IMR-90 (cell line): ENCODE data around the gene TMEM144. TPM values are rescaled to one million over a fixed set of nuclear protein-coding genes. Genes with fewer than 3 reads are reported as not detected.

Experiments
- ATAC-seq: fragments of 200-7000 bp; cut with Tn5 transposase; 2 replicates; pipeline ENCODE4 v1.9.1; 2020; ENCODE audit warnings: low read depth, mild to moderate bottlenecking, moderate library complexity
- BruUV-seq: library from RNA; stranded (reverse); fragments of 400-500 nt; replicated peaks from 2 replicates; lab custom pipeline; 2021; lab: Mats Ljungman, UMichigan
- CTCF ChIA-PET: fragments of 300-600 bp; formaldehyde crosslinking; extraction: SDS; loops from one replicate; lab custom pipeline; 2021; ENCODE audit warnings: antibody characterized with exemption; lab: Yijun Ruan, JAX
- POLR2A ChIA-PET: fragments of 300-600 bp; sonication (Branson Sonifier 250); formaldehyde crosslinking; loops from one replicate; lab custom pipeline; 2022; ENCODE audit warnings: antibody characterized with exemption; ENCODE audit not compliant: unreplicated experiment; lab: Charles Lee
- DNase-seq: peaks from one replicate; pipeline ENCODE4 v3.0.0; 2013
- H2AFZ ChIP-seq: replicated peaks from 2 replicates; pipeline ENCODE3; 2013; ENCODE audit warnings: low read length, mild to moderate bottlenecking; ENCODE audit not compliant: poor library complexity
- H2AK5ac ChIP-seq: 2 replicates; pipeline ENCODE4 v1.6.1; 2013; ENCODE audit warnings: low read depth, low read length, inconsistent platforms
- H2AK9ac ChIP-seq: replicated peaks from 2 replicates; pipeline ENCODE3; 2013; ENCODE audit warnings: mild to moderate bottlenecking, low read depth, low read length, moderate library complexity; ENCODE audit not compliant: poor library complexity
- H2BK120ac ChIP-seq: 2 replicates; pipeline ENCODE4 v1.6.1; 2013; ENCODE audit warnings: low read depth, low read length, inconsistent platforms
- H2BK15ac ChIP-seq: 3 replicates; pipeline ENCODE4 v1.6.1; 2013; ENCODE audit warnings: low read depth, low read length, inconsistent platforms
- H2BK20ac ChIP-seq: 2 replicates; pipeline ENCODE4 v1.6.1; 2013; ENCODE audit warnings: low read depth, mild to moderate bottlenecking, inconsistent platforms, low read length, moderate library complexity
- H2BK5ac ChIP-seq: 2 replicates; pipeline ENCODE4 v1.6.1; 2013; ENCODE audit warnings: mild to moderate bottlenecking, low read depth, low read length, inconsistent platforms; ENCODE audit not compliant: poor library complexity, severe bottlenecking
- H3K14ac ChIP-seq: replicated peaks from 2 replicates; pipeline ENCODE4 v1.6.1; 2013; ENCODE audit warnings: low read depth, low read length, inconsistent platforms
- H3K18ac ChIP-seq: 2 replicates; pipeline ENCODE4 v1.6.1; 2013; ENCODE audit warnings: low read depth, low read length, control low read depth
- H3K23ac ChIP-seq: 2 replicates; pipeline ENCODE4 v1.6.1; 2013; ENCODE audit warnings: low read depth, low read length, inconsistent platforms
- H3K27ac ChIP-seq: 2 replicates; pipeline ENCODE4 v1.5.1; 2013; ENCODE audit warnings: mild to moderate bottlenecking, control low read depth, low read length; ENCODE audit not compliant: insufficient read depth
- H3K27me3 ChIP-seq: 2 replicates; pipeline ENCODE4 v1.6.1; 2013; ENCODE audit warnings: low read length; ENCODE audit not compliant: control insufficient read depth, insufficient read depth
- H3K36me3 ChIP-seq: 2 replicates; pipeline ENCODE4 v1.6.1; 2013; ENCODE audit warnings: low read length, mixed read lengths; ENCODE audit not compliant: control insufficient read depth, insufficient read depth
- H3K4ac ChIP-seq: 2 replicates; pipeline ENCODE4 v1.6.1; 2013; ENCODE audit warnings: low read depth, low read length, inconsistent platforms
- H3K4me1 ChIP-seq: 2 replicates; pipeline ENCODE4 v1.6.1; 2013; ENCODE audit warnings: low read length, mixed read lengths; ENCODE audit not compliant: control insufficient read depth, insufficient read depth
- H3K4me2 ChIP-seq: 2 replicates; pipeline ENCODE4 v1.6.1; 2013; ENCODE audit warnings: low read depth, mild to moderate bottlenecking, control low read depth, low read length, moderate library complexity
- H3K4me3 ChIP-seq: 2 replicates; pipeline ENCODE4 v1.5.1; 2013; ENCODE audit warnings: low read depth, mild to moderate bottlenecking, control low read depth, low read length, moderate library complexity; ENCODE audit not compliant: insufficient read depth
- H3K56ac ChIP-seq: 2 replicates; pipeline ENCODE4 v1.6.1; 2013; ENCODE audit warnings: low read length, inconsistent platforms; ENCODE audit not compliant: insufficient read depth; ENCODE audit errors: extremely low read depth
- H3K79me1 ChIP-seq, 2 experiments: 2 replicates each; pipeline ENCODE4 v1.6.1; 2013; ENCODE audit warnings: low read length in 2 of 2, inconsistent platforms in 1 of 2, low read depth in 1 of 2
- H3K9ac ChIP-seq: 2 replicates; pipeline ENCODE4 v1.6.1; 2013; ENCODE audit warnings: low read depth, low read length, control low read depth
- H3K9me1 ChIP-seq: 2 replicates; pipeline ENCODE4 v1.6.1; 2013; ENCODE audit warnings: low read length, inconsistent platforms; ENCODE audit not compliant: insufficient read depth
- H3K9me3 ChIP-seq: 2 replicates; pipeline ENCODE4 v1.6.1; 2013; ENCODE audit warnings: low read length; ENCODE audit not compliant: control insufficient read depth, insufficient read depth
- H4K20me1 ChIP-seq: 2 replicates; pipeline ENCODE4 v1.6.1; 2013; ENCODE audit warnings: low read length, inconsistent platforms; ENCODE audit not compliant: insufficient read depth
- H4K5ac ChIP-seq: 2 replicates; pipeline ENCODE4 v1.6.1; 2013; ENCODE audit warnings: mild to moderate bottlenecking, low read depth, low read length, control low read depth
- H4K8ac ChIP-seq, 2 experiments: 2 replicates each; pipeline ENCODE4 v1.6.1; 2013; ENCODE audit warnings: low read depth in 2 of 2, low read length in 2 of 2, control low read depth in 1 of 2, inconsistent platforms in 1 of 2
- H4K91ac ChIP-seq: 2 replicates; pipeline ENCODE4 v1.6.1; 2013; ENCODE audit warnings: low read depth, low read length, inconsistent platforms; ENCODE audit not compliant: insufficient read depth
- BHLHE40 ChIP-seq: fragments of 150-350 bp; IDR thresholded peaks from 2 replicates; pipeline ENCODE4 v1.6.1; 2016; ENCODE audit warnings: mild to moderate bottlenecking, low read depth, low read length
- CEBPB ChIP-seq: IDR thresholded peaks from 2 replicates; pipeline ENCODE4 v1.6.1; 2012; ENCODE audit warnings: low read depth, low read length, improper control_type of control experiment
- CHD1 ChIP-seq: IDR thresholded peaks from 2 replicates; pipeline ENCODE4 v1.6.1; 2012; ENCODE audit warnings: low read depth, low read length, improper control_type of control experiment
- CTCF ChIP-seq: conservative IDR thresholded peaks from 2 replicates; pipeline ENCODE4 v1.5.1; 2012; ENCODE audit warnings: mild to moderate bottlenecking, low read depth, low read length, improper control_type of control experiment
- ELK1 ChIP-seq: fragments of 150-350 bp; IDR thresholded peaks from 2 replicates; pipeline ENCODE4 v1.6.1; 2016; ENCODE audit warnings: low read depth, mild to moderate bottlenecking, low read length, moderate library complexity, borderline replicate concordance
- FOS ChIP-seq: fragments of 150-350 bp; IDR thresholded peaks from 2 replicates; pipeline ENCODE4 v1.6.1; 2016; ENCODE audit warnings: low read depth, low read length
- MAFK ChIP-seq: IDR thresholded peaks from 2 replicates; pipeline ENCODE4 v1.6.1; 2012; ENCODE audit warnings: low read depth, low read length, improper control_type of control experiment
- MAZ ChIP-seq: IDR thresholded peaks from 2 replicates; pipeline ENCODE4 v1.6.1; 2012; ENCODE audit warnings: low read depth, mild to moderate bottlenecking, low read length, improper control_type of control experiment, moderate library complexity, borderline replicate concordance
- MXI1 ChIP-seq: IDR thresholded peaks from 2 replicates; pipeline ENCODE4 v1.6.1; 2012; ENCODE audit warnings: low read depth, mild to moderate bottlenecking, low read length, moderate library complexity, borderline replicate concordance
- NFE2L2 ChIP-seq: fragments of 150-350 bp; IDR thresholded peaks from 2 replicates; pipeline ENCODE4 v1.6.1; 2016; ENCODE audit warnings: low read depth, mild to moderate bottlenecking, low read length
- POLR2A ChIP-seq: IDR thresholded peaks from 2 replicates; pipeline ENCODE4 v1.6.1; 2012; ENCODE audit warnings: mild to moderate bottlenecking, low read depth, low read length
- RAD21 ChIP-seq: IDR thresholded peaks from 2 replicates; pipeline ENCODE4 v1.6.1; 2012; ENCODE audit warnings: low read length, improper control_type of control experiment
- RCOR1 ChIP-seq: IDR thresholded peaks from 2 replicates; pipeline ENCODE4 v1.6.1; 2012; ENCODE audit warnings: mild to moderate bottlenecking, low read length, improper control_type of control experiment; ENCODE audit not compliant: insufficient replicate concordance
- RFX5 ChIP-seq: IDR thresholded peaks from 2 replicates; pipeline ENCODE4 v1.8.0; 2012; ENCODE audit warnings: low read depth, mild to moderate bottlenecking, low read length, moderate library complexity
- SMC3 ChIP-seq: fragments of 150-350 bp; IDR thresholded peaks from 2 replicates; pipeline ENCODE4 v1.6.1; 2016; ENCODE audit warnings: low read depth, mild to moderate bottlenecking, antibody characterized with exemption, low read length, moderate library complexity
- USF2 ChIP-seq: fragments of 150-350 bp; IDR thresholded peaks from 2 replicates; pipeline ENCODE4 v1.6.1; 2017; ENCODE audit warnings: mild to moderate bottlenecking, antibody characterized with exemption, low read length, low read depth
- whole genome bisulfite sequencing, 2 experiments: methylation state at CpG; one replicate each; pipeline versions ENCODE4 v1.1.5 to v1.1.7; 2013; ENCODE audit warnings: missing lambda C conversion rate in 2 of 2; ENCODE audit not compliant: insufficient read length in 1 of 2; ENCODE audit errors: extremely low coverage in 2 of 2; 5-methylcytosine and 5-hydroxymethylcytosine counted together
- dilution Hi-C: fragments of 300-500 bp; cut with HindIII; formaldehyde crosslinking; loops from one replicate; pipeline ENCODE4 v1.14.3; 2018; ENCODE audit warnings: low sequenced_read_pairs; ENCODE audit not compliant: unreplicated experiment
- in situ Hi-C: fragments of 300-500 bp; cut with MboI; formaldehyde crosslinking; loops from 3 replicates; pipeline ENCODE4 v1.14.3; 2019; ENCODE audit warnings: low sequenced_read_pairs, inconsistent platforms, mixed read lengths
- intact Hi-C: fragments of 100-400 bp; cut with micrococcal nuclease; formaldehyde crosslinking; loops from 2 replicates; pipeline ENCODE4 v1.10.0; 2022
- polyA plus RNA-seq, 3 experiments: library from polyadenylated mRNA; depleted of rRNA; stranded (reverse); fragments of >200 nt; gene quantifications; 2 replicates each; pipeline ENCODE4 v1.2.3, GENCODE V29; 2012; ENCODE audit warnings: low replicate concordance in 1 of 3
- total RNA-seq: library from RNA; depleted of rRNA; stranded (reverse); fragments of >200 nt; gene quantifications from 2 replicates; pipeline ENCODE4 v1.2.3, GENCODE V29; 2012

Gene TMEM144
- total and polyA plus RNA-seq, 2 of the 4 experiments (the other 2 are of a cell fraction), result 0.58 to 2.2 TPM

GRCh38 chr4:158202481-158202880 lies 7.8 kb upstream of the TMEM144 start:
- no peaks in the 10 kb centered on the region for H3K4me1 ChIP-seq
- WGBS, 2 experiments, result no CpG with 5 or more reads among the region's 1 CpG
- H3K9ac ChIP-seq, result no peak overlapping the region
- H3K9me1 ChIP-seq, result no peaks in the 10 kb centered on the region
- no TSS peak for BruUV-seq
- in situ Hi-C loops (no loop called here), intact Hi-C loops (no loop called here), dilution Hi-C loops (no loop called here)
- TF ChIP-seq NFE2L2 (no peak), MAZ (no peak), CTCF (no peak), RCOR1 (no peak), USF2 (no peak), MXI1 (no peak), BHLHE40 (no peak), SMC3 (no peak), POLR2A (no peak), CEBPB (no peak), RFX5 (no peak), MAFK (no peak), ELK1 (no peak), FOS (no peak), RAD21 (no peak), CHD1 (no peak)
- no peaks in the 10 kb centered on the region for H3K36me3 ChIP-seq
- no peak overlapping the region for H2AFZ ChIP-seq
- no peak overlapping the region for H2AK9ac ChIP-seq
- no peak overlapping the region for H3K4me2 ChIP-seq
- H3K27ac ChIP-seq, result no peak overlapping the region
- H3K79me1 ChIP-seq, result no peaks in the 10 kb centered on the region
- H4K20me1 ChIP-seq, result no peaks in the 10 kb centered on the region
- no peak overlapping the region for H3K14ac ChIP-seq
- H3K56ac ChIP-seq, result no peak overlapping the region
- no peak overlapping the region for H3K4ac ChIP-seq
- no peak overlapping the region for H2AK5ac ChIP-seq
- H4K91ac ChIP-seq, result no peak overlapping the region
- no peak for DNase-seq
- ChIA-PET POLR2A (no interaction called here), CTCF (interaction anchor here (1.4 kb wide), 1 partner anchor 9 kb away, joined by 5 read pairs; no protein-coding TSS in a partner anchor)
- H3K4me3 ChIP-seq, result no peak overlapping the region
- H4K8ac ChIP-seq, result no peak overlapping the region
- no peak overlapping the region for H3K18ac ChIP-seq
- H3K23ac ChIP-seq, result no peak overlapping the region
- ATAC-seq, result no peak
- no peaks in the 10 kb centered on the region for H3K9me3 ChIP-seq
- no peak overlapping the region for H2BK20ac ChIP-seq
- no peak overlapping the region for H2BK15ac ChIP-seq
- H3K27me3 ChIP-seq, result peaks cover 3% of the 10 kb centered on the region; the same call in 1 of the 2 replicates
- no peak overlapping the region for H4K5ac ChIP-seq
- H2BK5ac ChIP-seq, result no peak overlapping the region
- no peak overlapping the region for H2BK120ac ChIP-seq
